GM18861 (cell line): ENCODE results near the gene EPC1.
"Not testable (repeated sequence)": the region's sequence is repeated elsewhere in the genome, so short reads cannot be mapped to it uniquely, and the experiment has no call there.

ENCODE experiments used
- ATAC-seq: cut with Tn5 transposase; IDR thresholded peaks from one replicate; pipeline ENCODE4 v1.9.1; 2021; ENCODE audit not compliant: unreplicated experiment

EPC1 gene

DNA sequence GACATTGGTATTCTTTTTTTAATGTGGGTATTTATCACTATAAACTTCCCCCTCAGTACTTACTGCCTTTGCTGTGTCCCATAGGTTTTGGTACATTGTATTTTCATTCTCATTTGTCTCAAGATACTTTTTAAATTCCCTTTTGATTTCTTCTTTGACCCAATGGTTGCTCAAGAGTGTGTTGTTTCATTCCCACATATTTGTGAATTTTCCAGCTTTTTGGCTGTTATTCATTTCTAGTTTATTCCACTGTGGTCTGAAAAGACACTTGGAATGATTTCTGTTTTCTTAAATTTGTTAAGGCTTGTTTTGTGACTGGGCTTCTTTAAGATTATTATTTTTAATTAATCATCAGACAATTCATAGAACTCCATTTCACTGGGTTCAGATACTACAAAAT, 105.0 kb downstream of the EPC1 start:
- no peak for ATAC-seq

DNA sequence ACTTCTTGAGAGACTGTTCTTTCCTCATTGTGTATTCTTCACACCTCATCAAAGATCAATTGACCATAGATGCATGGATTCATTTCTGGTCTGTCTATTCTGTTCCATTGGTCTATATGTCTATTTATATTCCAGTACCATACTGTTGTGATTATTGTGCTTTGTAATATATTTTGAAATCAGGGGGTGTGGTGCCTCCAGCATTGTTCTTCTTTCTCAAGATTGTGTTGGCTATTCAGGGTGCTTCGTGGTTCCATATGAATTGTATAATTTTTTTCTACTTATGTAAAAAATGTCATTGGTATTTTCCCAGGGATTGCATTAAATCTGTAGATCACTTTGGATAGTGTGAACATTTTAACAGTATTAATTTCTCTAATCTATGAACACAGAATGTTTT, 106.5 kb downstream of the EPC1 start:
- no peak for ATAC-seq

DNA sequence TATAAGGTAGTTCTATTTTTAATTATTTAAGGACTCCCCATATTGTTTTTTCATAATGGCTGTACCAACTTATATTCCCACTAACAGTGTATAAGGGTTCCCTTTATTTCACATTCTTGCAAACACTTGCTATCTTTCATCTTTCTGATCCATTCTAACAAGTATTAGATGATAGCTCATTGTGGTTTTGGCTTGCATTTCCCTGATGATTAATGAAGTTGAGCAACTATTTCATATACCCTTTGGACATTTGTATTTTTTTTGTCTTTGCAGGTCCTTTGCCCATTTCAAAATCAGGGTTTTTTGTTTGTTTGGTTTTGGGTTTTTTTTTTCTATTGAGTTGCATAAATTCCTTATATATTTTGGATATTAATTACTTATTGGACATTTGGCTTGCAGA, 107.2 kb downstream of the EPC1 start:
- ATAC-seq = no peak

DNA sequence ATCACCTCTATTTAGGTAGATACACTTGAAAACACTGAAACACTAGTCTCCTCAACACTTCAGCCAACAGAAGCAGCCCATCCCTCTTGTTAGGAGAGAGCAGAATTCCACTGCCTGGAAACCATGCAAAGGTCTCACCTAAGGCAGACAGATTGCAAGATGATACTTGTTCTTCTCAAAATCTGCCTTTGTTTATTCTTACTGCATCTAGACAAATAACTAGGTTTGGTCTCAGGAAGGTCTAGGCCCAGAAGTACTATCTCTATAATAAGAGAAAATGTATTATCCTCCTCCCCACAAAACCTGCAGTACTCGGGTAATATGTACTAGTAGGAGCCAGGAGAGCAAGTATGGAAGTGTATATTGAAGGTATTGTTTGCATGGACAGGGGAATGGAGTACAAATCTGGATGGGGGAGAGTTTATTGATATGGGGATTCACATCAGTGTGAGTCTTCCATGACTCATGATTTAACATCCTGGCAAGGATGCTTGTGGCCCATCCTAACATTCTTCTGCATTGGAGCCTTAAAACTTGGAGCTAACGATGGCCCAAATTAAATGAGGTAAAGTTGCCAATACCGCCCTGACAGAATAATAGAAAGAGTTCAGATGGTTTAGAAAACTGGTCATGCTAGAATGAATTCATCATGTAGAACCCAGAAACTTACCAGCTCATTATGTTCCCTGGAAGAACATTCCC, 109.2 kb downstream of the EPC1 start:
- no peak for ATAC-seq

DNA sequence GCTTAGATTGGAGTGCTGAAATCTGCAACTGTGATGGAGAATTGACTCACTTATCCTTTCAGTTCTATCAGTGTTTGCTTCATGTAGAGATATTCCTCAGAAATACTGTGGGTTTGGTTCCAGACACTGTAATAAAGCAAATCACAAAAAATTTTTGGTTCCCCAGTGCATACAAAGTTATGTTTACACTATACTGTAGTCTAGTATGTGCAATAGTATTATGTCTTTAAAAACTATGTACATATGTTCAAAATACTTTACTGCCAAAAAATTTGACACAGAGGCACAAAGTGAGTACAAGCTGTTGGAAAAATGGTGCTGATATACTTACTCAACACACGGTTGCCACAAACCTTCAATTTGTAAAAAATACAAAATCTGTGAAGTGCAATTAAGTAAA, 112.5 kb downstream of the EPC1 start:
- ATAC-seq = no peak

DNA sequence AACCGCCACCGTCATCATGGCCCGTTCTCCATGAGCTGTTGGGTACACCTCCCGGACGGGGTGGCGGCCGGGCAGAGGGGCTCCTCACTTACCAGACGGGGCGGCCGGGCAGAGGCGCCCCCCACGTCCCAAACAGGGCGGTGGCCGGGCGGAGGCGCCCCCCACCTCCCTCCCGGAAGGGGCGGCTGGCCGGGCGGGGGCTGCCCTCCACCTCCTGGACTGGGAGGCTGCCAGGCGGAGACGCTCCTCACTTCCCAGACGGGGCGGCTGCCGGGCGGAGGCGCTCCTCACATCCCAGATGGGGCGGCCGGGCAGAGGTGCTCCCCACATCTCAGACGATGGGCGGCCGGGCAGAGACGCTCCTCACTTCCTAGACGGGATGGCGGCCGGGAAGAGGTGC, 113.6 kb downstream of the EPC1 start:
- not testable (repeated sequence) for ATAC-seq

DNA sequence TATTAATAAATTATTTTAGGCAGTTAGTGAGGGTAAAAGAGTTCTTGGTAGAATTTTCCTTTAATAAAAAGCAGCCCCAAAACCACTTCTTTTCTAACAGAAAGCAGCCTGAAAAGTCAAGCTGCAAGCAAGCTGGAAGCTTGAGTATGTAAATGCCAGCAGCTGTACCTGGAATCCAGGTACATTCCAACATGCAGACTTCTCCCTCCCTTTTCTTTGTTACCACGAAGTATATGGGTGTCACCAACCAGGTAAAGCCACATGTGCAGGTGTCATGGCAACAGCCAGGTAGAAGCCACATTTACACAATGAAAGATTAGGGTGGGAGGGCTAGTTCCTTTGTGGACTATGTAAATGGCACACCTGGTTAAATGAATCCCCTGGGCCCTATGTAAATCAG, 114.6 kb downstream of the EPC1 start:
- ATAC-seq = no peak

DNA sequence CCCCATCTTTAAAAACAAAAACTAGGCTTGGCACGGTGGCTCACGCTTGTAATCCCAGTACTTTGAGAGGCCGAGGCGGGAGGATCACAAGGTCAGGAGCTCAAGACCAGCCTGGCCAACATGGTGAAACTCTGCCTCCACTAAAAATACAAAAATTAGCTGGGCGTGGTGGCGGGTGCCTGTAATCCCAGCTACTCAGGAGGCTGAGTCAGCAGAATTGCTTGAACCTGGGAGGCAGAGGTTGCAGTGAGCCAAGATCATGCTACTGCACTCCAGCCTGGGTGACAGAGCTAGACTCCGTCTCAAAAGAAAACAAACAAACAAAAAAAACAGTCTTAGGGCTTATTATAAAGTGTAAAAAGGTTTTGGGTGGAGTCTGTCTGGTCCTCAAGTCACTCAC, 117.2 kb downstream of the EPC1 start:
- ATAC-seq = not testable (repeated sequence)

DNA sequence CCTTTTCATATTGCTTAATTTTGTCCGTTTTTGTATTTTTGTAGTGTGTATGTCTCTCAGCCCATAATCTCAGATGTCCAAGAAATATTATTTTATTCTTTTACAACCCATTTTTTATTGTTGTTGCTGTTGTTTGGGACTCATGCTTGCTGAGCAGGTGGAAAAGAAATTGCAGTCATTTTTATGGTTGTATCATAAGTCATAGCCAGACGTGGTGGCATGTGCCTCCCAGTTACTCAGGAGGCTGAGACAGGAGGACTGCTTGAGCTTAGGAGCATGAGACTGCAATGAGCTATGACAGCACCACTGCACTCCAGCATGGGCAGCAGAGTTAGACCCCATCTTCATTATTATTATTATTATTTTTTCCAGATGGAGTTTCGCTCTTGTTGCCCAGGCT, 117.8 kb downstream of the EPC1 start:
- no peak for ATAC-seq

DNA sequence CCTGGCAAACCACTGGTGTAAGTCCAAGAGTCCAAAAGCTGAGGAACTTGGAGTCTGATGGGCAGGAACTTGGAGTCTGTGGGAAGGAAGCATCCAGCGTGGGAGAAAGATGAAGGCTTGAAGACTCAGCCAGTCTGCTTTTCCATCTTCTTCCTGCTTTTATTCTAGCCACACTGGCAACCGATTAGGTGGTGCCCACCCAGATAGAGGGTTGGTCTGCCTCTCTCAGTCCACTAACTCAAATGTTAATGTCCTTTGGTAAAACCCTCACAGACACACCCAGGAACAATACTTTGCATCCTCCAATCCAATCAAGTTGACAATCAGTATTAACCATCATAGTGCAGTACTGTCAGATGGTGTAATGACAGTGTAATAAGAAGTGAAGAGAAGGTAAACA, 119.2 kb downstream of the EPC1 start:
- no peak for ATAC-seq

DNA sequence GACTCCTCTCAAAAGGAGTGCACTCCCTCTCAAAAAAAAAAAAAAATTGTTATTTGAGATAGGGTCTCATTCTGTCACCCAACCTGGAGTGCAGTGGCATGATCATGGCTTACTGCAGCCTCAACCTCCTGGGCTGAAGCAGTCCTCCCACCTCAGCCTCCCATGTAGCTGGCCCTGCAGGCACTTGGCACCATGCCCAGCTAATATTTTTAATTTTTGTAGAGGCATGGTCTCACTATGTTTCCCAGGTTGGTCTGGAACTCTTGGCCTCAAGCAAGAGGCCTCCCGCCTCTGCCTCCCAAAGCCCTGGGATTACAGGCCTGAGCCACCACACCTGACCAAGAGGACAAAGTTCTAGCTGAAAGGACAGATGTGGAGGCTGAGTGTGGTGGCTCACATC, 120.3 kb downstream of the EPC1 start:
- no peak for ATAC-seq

DNA sequence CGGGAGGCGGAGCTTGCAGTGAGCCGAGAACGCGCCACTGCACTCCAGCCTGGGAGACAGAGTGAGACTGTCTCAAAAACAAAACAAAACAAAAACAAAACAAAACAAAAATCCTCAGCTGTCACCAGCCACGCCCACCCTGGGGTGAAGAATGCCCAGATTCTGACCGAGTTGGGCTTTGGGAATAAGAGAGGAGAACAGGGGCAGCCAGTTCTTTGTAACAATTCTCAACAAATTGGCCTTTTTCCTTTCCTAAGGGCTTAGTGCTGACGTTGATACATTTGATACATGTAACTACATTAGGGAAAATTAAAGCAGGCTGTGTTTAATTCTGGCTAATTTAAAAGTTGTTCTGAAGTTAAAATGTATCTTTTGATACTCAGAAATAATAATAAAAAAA, 121.0 kb downstream of the EPC1 start:
- no peak for ATAC-seq

DNA sequence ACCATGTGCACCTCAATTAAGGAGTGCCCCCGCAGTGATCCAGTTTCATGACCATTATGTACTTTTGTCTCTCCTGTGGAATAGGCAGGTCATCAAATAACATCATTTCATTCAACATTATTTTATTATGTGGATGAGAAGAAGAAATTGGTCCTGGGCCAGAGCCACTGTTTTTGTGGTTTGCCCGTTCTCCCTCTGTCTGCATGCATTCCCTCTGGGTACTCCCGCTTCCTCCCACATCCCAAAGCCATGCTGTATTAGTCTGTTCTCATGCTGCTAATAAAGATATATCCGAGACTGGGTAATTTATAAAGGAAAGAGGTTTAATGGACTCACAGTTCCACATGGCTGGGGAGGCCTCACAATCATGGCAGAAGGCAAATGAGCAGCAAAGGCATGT, 124.6 kb downstream of the EPC1 start:
- not testable (repeated sequence) for ATAC-seq

DNA sequence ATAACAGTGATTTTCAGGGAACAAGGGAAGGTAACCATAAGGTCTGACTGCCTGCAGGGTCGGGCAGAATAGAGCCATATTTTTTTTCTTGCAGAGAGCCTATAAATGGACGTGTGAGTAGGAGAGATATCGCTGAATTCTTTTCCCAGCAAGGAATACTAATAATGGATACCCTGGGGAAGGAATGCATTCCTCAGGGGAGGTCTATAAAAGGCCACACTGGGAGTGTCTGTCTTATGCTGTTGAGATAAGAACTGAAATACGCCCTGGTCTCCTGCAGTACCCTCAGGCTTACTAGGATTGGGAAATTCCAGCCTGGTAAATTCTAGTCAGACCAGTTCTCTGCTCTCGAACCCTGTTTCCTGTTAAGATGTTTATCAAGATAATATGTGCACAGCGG, 127.8 kb downstream of the EPC1 start:
- ATAC-seq = not testable (repeated sequence)

DNA sequence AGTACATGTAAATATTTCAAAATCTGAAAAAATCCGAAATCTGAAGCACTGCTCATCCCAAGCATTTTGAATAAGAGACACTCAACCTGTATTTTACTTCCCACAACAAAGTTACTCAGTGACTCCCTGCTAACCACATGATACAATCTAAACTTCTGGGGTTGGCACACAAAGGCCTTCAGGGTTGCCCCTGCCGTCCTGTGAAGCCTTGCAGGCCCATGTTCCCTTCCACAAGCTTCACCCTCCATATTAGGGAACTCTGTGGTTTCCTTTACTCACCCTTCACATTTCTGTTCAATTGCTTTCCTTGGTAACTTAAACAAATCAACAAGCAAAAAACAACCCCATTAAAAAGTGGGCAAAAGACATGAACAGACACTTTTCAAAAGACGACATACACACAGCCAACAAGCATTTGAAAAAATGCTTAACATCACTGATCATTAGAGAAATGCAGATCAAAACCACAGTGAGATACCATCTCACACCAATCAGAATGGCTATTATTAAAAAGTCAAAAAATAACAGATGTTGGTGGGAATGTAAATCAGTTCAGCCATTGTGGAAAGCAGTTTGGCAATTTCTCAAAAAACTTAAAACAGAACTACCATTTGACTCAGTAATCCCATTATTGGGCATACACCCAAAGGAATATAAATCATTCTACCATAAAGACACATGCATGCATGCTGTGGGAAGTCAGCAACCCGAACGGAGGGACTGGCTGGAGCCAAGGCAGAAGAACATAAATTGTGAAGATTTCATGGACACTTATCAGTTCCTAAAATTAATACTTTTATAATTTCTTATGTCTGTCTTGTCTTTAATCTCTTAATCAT, 128.5 kb downstream of the EPC1 start:
- not testable (repeated sequence) for ATAC-seq
